Measurements from ENCODE around the gene MTHFD2L.

Gene MTHFD2L

GRCh38 chr4:74263551-74263950 lies 105.6 kb downstream of the MTHFD2L start:
- Histone ChIP-seq H3K9me3 (ENCODE audit: low read length) (no peaks in the 10 kb centered on the region), H3K27me3 (ENCODE audit: insufficient read depth, low read length) (no peaks in the 10 kb centered on the region), H3F3A (ENCODE audit: insufficient read depth, low read length) (no peaks in the 10 kb centered on the region), H2AFZ (ENCODE audit: low read length) (no peak overlapping the region), H3K9ac (ENCODE audit: low read length) (no peak overlapping the region), H3K9me2 (ENCODE audit: low read depth, low read length) (no peaks in the 10 kb centered on the region), H3K27ac (ENCODE audit: low read depth, low read length, poor library complexity, severe bottlenecking) (no peak overlapping the region), H4K20me1 (ENCODE audit: insufficient read depth, low read length) (no peaks in the 10 kb centered on the region), H3K36me3 (ENCODE audit: insufficient read depth, low read length) (no peaks in the 10 kb centered on the region), H3K4me2 (ENCODE audit: low read length) (no peak overlapping the region), H3K4me1 (ENCODE audit: insufficient read depth, low read length, severe bottlenecking) (no peaks in the 10 kb centered on the region), H3K79me2 (ENCODE audit: insufficient read depth, low read length) (no peaks in the 10 kb centered on the region), H3K4me3 (ENCODE audit: low read depth, low read length, poor library complexity, severe bottlenecking) (no peak overlapping the region)
- TF ChIP-seq EZH2 (IDR thresholded peaks at IDR 0.05; ENCODE audit: borderline replicate concordance, low read length): no peak
- TF ChIP-seq, protein P1, sequence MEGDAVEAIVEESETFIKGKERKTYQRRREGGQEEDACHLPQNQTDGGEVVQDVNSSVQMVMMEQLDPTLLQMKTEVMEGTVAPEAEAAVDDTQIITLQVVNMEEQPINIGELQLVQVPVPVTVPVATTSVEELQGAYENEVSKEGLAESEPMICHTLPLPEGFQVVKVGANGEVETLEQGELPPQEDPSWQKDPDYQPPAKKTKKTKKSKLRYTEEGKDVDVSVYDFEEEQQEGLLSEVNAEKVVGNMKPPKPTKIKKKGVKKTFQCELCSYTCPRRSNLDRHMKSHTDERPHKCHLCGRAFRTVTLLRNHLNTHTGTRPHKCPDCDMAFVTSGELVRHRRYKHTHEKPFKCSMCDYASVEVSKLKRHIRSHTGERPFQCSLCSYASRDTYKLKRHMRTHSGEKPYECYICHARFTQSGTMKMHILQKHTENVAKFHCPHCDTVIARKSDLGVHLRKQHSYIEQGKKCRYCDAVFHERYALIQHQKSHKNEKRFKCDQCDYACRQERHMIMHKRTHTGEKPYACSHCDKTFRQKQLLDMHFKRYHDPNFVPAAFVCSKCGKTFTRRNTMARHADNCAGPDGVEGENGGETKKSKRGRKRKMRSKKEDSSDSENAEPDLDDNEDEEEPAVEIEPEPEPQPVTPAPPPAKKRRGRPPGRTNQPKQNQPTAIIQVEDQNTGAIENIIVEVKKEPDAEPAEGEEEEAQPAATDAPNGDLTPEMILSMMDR (IDR thresholded peaks at IDR 0.05; ENCODE audit: low read length): no peak

DNA sequence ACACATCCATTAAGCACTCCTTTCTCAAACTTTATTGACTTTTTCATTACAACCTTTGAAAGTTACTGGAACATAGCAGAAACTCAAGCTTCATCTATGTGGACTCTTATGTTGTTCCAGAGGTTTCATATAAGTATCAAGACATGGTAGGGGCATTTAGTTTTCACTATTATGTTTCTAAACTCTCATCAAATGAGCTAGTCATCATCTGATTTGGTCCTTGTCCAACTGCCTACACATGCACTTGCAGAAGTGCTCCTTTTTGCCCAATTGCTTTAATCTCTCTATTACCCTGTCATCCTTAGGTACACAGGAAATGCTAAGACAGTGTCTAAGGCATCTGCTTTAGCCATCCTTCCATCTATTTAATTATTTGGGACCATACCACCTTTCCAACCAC lies 108.2 kb downstream of the MTHFD2L start:
- Histone ChIP-seq H3K9ac (ENCODE audit: low read length) (no peak overlapping the region), H3K4me1 (ENCODE audit: insufficient read depth, low read length, severe bottlenecking) (no peaks in the 10 kb centered on the region), H4K20me1 (ENCODE audit: insufficient read depth, low read length) (no peaks in the 10 kb centered on the region), H3K4me3 (ENCODE audit: low read depth, low read length, poor library complexity, severe bottlenecking) (no peak overlapping the region), H3K4me2 (ENCODE audit: low read length) (no peak overlapping the region), H3K36me3 (ENCODE audit: insufficient read depth, low read length) (no peaks in the 10 kb centered on the region), H3K79me2 (ENCODE audit: insufficient read depth, low read length) (no peaks in the 10 kb centered on the region), H2AFZ (ENCODE audit: low read length) (no peak overlapping the region), H3K9me3 (ENCODE audit: low read length) (no peaks in the 10 kb centered on the region), H3K27me3 (ENCODE audit: insufficient read depth, low read length) (no peaks in the 10 kb centered on the region), H3K27ac (ENCODE audit: low read depth, low read length, poor library complexity, severe bottlenecking) (no peak overlapping the region), H3K9me2 (ENCODE audit: low read depth, low read length) (no peaks in the 10 kb centered on the region), H3F3A (ENCODE audit: insufficient read depth, low read length) (no peaks in the 10 kb centered on the region)
- no peak for TF ChIP-seq EZH2 (IDR thresholded peaks at IDR 0.05; ENCODE audit: borderline replicate concordance, low read length)
- TF ChIP-seq, protein P1 (IDR thresholded peaks at IDR 0.05; ENCODE audit: low read length): no peak

DNA sequence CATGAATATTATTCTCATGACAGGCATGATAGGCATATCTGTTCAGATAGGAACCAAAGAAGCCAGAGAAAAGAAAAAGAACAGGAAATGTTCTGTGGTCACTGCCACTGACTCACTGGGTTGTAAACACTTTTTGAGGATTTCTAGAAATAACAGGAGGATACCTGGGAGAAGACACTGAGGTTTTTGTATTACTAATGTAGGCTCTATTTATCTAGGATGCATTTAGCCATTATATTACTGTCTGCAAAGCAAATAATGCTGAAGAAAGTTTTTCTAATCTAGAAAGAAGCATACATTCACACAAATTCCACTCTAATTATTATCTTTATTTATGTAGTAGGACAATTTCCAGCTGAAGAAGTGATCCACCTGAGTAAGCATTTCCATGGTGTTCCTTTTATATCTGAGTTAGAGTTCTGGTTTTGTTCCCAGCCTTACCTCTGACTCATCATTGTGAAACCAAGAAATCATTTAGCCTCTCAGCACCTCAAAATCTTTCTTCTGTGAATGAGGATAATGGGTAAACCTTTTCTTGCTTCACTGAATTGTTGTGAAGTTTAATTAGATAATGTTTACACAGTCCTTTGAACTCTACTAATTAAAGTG lies 110.2 kb downstream of the MTHFD2L start:
- H2AFZ ChIP-seq (ENCODE audit: low read length): no peak overlapping the region
- no peak overlapping the region for H3K9ac ChIP-seq (ENCODE audit: low read length)
- no peaks in the 10 kb centered on the region for H3K9me2 ChIP-seq (ENCODE audit: low read depth, low read length)
- H3K27ac ChIP-seq (ENCODE audit: low read depth, low read length, poor library complexity, severe bottlenecking): no peak overlapping the region
- TF ChIP-seq, protein P1 (IDR thresholded peaks at IDR 0.05; ENCODE audit: low read length): no peak
- TF ChIP-seq EZH2 (IDR thresholded peaks at IDR 0.05; ENCODE audit: borderline replicate concordance, low read length): no peak
- no peaks in the 10 kb centered on the region for H3K4me1 ChIP-seq (ENCODE audit: insufficient read depth, low read length, severe bottlenecking)
- no peaks in the 10 kb centered on the region for H3K36me3 ChIP-seq (ENCODE audit: insufficient read depth, low read length)
- H3K4me2 ChIP-seq (ENCODE audit: low read length): no peak overlapping the region
- no peaks in the 10 kb centered on the region for H3K79me2 ChIP-seq (ENCODE audit: insufficient read depth, low read length)
- no peak overlapping the region for H3K4me3 ChIP-seq (ENCODE audit: low read depth, low read length, poor library complexity, severe bottlenecking)
- no peaks in the 10 kb centered on the region for H3F3A ChIP-seq (ENCODE audit: insufficient read depth, low read length)
- no peaks in the 10 kb centered on the region for H3K9me3 ChIP-seq (ENCODE audit: low read length)
- H4K20me1 ChIP-seq (ENCODE audit: insufficient read depth, low read length): no peaks in the 10 kb centered on the region
- H3K27me3 ChIP-seq (ENCODE audit: insufficient read depth, low read length): no peaks in the 10 kb centered on the region

Data from OCI-LY1 (cell line).